Tibial nerve (tissue), 4 donors: Measurements from ENCODE around the gene GINS1. TPM values are rescaled to one million over a fixed set of nuclear protein-coding genes. Genes with fewer than 3 reads are reported as not detected.

Source experiments
- DNase-seq, 2 donors: peaks; one replicate each; pipeline ENCODE4 v3.0.0-alpha.2; 2019; ENCODE audit warnings: low spot score in 2 of 2
- H3K27ac ChIP-seq, 4 donors: fragments of 200-600 bp; sonication (generic) in 3 of 4; one replicate each; pipeline ENCODE4 v1.5.1; 2017 to 2019; ENCODE audit warnings: mild to moderate bottlenecking in 1 of 4
- H3K27me3 ChIP-seq, 2 donors: fragments of 200-600 bp; sonication (generic) in 1 of 2; one replicate each; pipeline versions ENCODE4 v1.5.1 to v1.6.0; 2017 to 2019
- H3K36me3 ChIP-seq, 3 donors: fragments of 200-600 bp; sonication (generic); one replicate each; pipeline ENCODE4 v1.5.1; 2018 to 2019
- H3K4me1 ChIP-seq, 4 donors: fragments of 200-600 bp; sonication (generic) in 3 of 4; one replicate each; pipeline ENCODE4 v1.5.1; 2017 to 2019
- H3K4me3 ChIP-seq, 4 donors: fragments of 200-600 bp; sonication (generic) in 3 of 4; one replicate each; pipeline ENCODE4 v1.5.1; 2017 to 2019; ENCODE audit warnings: mild to moderate bottlenecking in 1 of 4, moderate library complexity in 1 of 4
- H3K9me3 ChIP-seq, 4 donors: fragments of 200-600 bp; sonication (generic) in 3 of 4; one replicate each; pipeline ENCODE4 v1.5.1; 2017 to 2019
- CTCF ChIP-seq, 5 experiments: fragments of 200-600 bp in 3 of 5; fragments of 450-650 bp in 2 of 5; sonication (generic) in 3 of 5; IDR thresholded peaks; one replicate each; pipeline ENCODE4 v1.5.1; 2016 to 2019; ENCODE audit warnings: antibody characterized with exemption in 5 of 5, mild to moderate bottlenecking in 3 of 5, moderate library complexity in 2 of 5
- EP300 ChIP-seq, 2 donors: sonication (generic); formaldehyde crosslinking; IDR thresholded peaks; one replicate each; pipeline ENCODE4 v1.6.1; 2017; ENCODE audit warnings: antibody characterized with exemption in 2 of 2, mild to moderate bottlenecking in 1 of 2
- POLR2A ChIP-seq, 2 donors: fragments of 450-650 bp; IDR thresholded peaks; one replicate each; pipeline ENCODE4 v1.6.1; 2017; ENCODE audit warnings: antibody characterized with exemption in 2 of 2, mild to moderate bottlenecking in 2 of 2, moderate library complexity in 2 of 2
- WGBS, 2 donors: methylation state at CpG; one replicate each; pipeline ENCODE4 v1.1.5; 2018; 5-methylcytosine and 5-hydroxymethylcytosine counted together
- total RNA-seq, 4 donors: library from RNA; depleted of rRNA; stranded (reverse); fragments of >200 nt; gene quantifications; one replicate each; pipeline ENCODE4 v1.1.0, GENCODE V29; 2016

The GINS1 gene
- total RNA-seq, 4 donors from 2014 or later, result 0.21 to 1.1 (median 0.59) TPM

DNA sequence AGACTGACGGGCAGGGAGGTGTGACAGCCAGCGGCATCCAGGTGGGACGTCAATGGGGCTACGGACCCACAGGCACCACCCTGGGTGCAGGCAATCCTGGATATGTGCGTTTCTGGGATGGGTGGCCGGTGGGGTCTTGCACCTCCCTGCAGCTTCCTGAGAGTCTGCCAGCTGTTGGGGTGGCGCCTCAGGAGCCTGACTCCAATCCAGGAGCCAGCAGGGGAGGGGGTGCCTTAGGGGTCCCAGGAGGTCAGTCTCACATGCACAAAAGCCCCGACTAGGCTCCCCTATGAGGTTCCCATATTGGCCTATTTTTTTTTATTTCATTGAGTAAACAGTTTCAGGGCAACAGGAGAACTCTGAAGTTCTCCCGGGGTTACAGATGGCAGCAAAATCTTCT is 73.3 kb downstream of the GINS1 start:
- DNase-seq, result no peak
- Histone ChIP-seq H3K27ac (no peak overlapping the region), H3K27me3 (no peaks in the 10 kb centered on the region), H3K36me3 (peaks cover 0 to 82% (median 0%) of the 10 kb centered on the region in 3 donors), H3K4me3 (no peak overlapping the region), H3K4me1 (no peaks in the 10 kb centered on the region), H3K9me3 (no peaks in the 10 kb centered on the region)
- no peak for TF ChIP-seq POLR2A (IDR thresholded peaks at IDR 0.05)
- no peak for TF ChIP-seq CTCF (IDR thresholded peaks at IDR 0.05)
- no peak for TF ChIP-seq EP300 (IDR thresholded peaks at IDR 0.05)
- WGBS, 2 donors, result 90% methylated on average over 9 of the region's 9 CpGs

- DNase-seq, result no peak
- no peak overlapping the region for H3K4me3 ChIP-seq
- peaks cover 0 to 76% (median 0%) of the 10 kb centered on the region in 3 donors for H3K36me3 ChIP-seq
- H3K4me1 ChIP-seq, result no peaks in the 10 kb centered on the region
- TF ChIP-seq POLR2A (IDR thresholded peaks at IDR 0.05) (no peak), CTCF (IDR thresholded peaks at IDR 0.05) (no peak), EP300 (IDR thresholded peaks at IDR 0.05) (no peak)
- WGBS, 2 donors, result 89 to 90% methylated on average over 11 of the region's 11 CpGs
- H3K27ac ChIP-seq, result no peak overlapping the region
- H3K27me3 ChIP-seq, result no peaks in the 10 kb centered on the region
- no peaks in the 10 kb centered on the region for H3K9me3 ChIP-seq
Measured at GRCh38 chr20:25481235-25481917, 73.9 kb downstream of the GINS1 start.

DNA sequence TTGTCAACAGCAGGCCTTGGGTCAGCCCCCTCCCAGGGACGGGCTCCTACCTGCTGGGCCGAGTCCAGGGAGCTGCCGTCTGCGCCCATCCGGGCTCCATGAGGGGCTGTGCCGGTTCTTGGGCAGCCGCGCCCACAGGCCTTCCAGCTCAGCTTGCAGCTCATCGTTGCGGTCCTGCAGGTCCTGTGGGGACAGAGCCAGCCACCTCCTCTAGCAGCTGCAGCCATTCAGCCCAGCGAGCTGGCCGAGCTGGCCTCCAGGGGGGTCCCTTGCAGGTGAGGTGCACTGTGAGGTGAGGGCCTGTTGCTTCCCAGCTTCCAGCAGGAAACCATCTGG is 74.4 kb downstream of the GINS1 start:
- TF ChIP-seq EP300 (IDR thresholded peaks at IDR 0.05) (no peak), CTCF (IDR thresholded peaks at IDR 0.05) (no peak), POLR2A (IDR thresholded peaks at IDR 0.05) (no peak)
- no peak overlapping the region for H3K4me3 ChIP-seq
- WGBS, 2 donors, result 92 to 93% methylated on average over 12 of the region's 12 CpGs
- H3K4me1 ChIP-seq, result no peaks in the 10 kb centered on the region
- no peaks in the 10 kb centered on the region for H3K9me3 ChIP-seq
- no peaks in the 10 kb centered on the region for H3K27me3 ChIP-seq
- DNase-seq, result no peak
- peaks cover 0 to 71% (median 0%) of the 10 kb centered on the region in 3 donors for H3K36me3 ChIP-seq
- no peak overlapping the region for H3K27ac ChIP-seq

DNA sequence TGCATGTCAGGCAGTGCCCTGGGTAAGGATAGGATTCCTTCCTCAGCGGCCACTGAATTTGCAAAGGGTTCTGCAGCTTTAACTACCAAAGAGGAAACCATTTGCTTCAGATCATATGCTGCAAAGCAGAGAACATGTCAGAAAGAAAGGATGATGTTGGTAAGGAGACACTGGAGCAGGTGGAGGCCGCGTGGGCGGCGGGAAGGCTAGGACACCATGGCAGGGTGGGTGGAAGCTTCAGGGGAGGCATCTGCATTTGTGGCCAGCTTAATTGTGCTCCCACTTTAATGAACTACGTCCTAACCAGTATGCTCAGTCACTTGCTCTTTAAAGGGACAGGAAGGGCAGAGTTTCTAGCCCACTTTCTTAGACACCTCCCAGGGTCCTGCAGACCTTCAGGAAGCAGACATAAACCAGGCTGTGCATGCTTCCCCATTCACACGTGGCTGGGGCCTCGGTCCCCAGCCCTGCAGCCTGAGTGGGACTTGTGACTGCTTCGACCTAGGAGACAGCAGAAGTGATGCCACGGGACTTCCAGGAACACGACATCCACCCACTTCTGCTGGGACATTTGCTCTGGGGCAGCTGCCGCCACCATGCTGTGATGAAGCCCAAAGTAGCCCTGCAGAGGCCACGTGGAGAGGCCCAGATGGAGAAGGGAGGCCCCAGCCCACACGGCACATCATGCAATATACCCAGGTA is 76.1 kb downstream of the GINS1 start:
- H3K4me3 ChIP-seq, result no peak overlapping the region
- no peaks in the 10 kb centered on the region for H3K9me3 ChIP-seq
- no peak for TF ChIP-seq POLR2A (IDR thresholded peaks at IDR 0.05)
- TF ChIP-seq CTCF (IDR thresholded peaks at IDR 0.05), result no peak
- TF ChIP-seq EP300 (IDR thresholded peaks at IDR 0.05), result no peak
- H3K27ac ChIP-seq, result no peak overlapping the region
- no peaks in the 10 kb centered on the region for H3K27me3 ChIP-seq
- peaks cover 0 to 65% (median 0%) of the 10 kb centered on the region in 3 donors for H3K36me3 ChIP-seq
- 85 to 89% methylated on average over 14 of the region's 14 CpGs for WGBS, 2 donors
- no peak for DNase-seq
- no peaks in the 10 kb centered on the region for H3K4me1 ChIP-seq

DNA sequence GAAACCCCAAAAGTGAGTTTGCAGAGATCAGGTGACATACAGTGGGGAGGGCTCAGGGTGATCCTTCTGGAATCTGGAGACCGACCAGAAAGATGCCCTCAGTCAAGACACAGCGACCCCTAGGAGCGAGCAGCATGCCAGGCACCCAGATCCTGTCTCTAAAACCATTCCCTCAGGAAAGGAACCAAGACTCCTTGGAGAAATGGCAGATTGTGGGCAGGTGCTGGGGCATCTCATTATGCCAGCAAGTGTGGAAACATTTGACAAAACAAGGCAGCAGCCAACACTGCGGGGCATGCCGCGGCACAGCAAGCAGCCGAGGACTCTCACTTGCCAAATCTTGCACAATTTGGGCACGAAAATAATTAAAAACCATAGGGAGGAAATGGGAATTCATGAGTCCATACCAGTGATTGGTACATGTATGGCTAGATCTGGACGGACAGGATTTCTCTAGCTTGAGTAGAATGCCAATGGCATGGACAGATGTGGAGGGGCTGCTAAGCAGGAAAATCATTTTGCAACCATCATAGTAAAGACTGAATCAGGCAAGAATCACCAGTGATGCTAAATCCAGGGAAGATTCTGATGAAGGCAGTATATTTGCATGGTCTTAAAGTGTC is 76.9 kb downstream of the GINS1 start:
- 88 to 89% methylated on average over 9 of the region's 9 CpGs for WGBS, 2 donors
- no peaks in the 10 kb centered on the region for H3K4me1 ChIP-seq
- no peak for TF ChIP-seq EP300 (IDR thresholded peaks at IDR 0.05)
- TF ChIP-seq CTCF (IDR thresholded peaks at IDR 0.05), result no peak
- no peak for TF ChIP-seq POLR2A (IDR thresholded peaks at IDR 0.05)
- H3K36me3 ChIP-seq, result peaks cover 0 to 65% (median 0%) of the 10 kb centered on the region in 3 donors
- no peak overlapping the region for H3K4me3 ChIP-seq
- H3K9me3 ChIP-seq, result no peaks in the 10 kb centered on the region
- H3K27me3 ChIP-seq, result no peaks in the 10 kb centered on the region
- no peak overlapping the region for H3K27ac ChIP-seq
- no peak for DNase-seq
